ENCODE measurements around the gene VLDLR.
A peak's percentile ranks its signal among the peaks of the same experiment; 100 is the strongest.

The VLDLR gene

DNA sequence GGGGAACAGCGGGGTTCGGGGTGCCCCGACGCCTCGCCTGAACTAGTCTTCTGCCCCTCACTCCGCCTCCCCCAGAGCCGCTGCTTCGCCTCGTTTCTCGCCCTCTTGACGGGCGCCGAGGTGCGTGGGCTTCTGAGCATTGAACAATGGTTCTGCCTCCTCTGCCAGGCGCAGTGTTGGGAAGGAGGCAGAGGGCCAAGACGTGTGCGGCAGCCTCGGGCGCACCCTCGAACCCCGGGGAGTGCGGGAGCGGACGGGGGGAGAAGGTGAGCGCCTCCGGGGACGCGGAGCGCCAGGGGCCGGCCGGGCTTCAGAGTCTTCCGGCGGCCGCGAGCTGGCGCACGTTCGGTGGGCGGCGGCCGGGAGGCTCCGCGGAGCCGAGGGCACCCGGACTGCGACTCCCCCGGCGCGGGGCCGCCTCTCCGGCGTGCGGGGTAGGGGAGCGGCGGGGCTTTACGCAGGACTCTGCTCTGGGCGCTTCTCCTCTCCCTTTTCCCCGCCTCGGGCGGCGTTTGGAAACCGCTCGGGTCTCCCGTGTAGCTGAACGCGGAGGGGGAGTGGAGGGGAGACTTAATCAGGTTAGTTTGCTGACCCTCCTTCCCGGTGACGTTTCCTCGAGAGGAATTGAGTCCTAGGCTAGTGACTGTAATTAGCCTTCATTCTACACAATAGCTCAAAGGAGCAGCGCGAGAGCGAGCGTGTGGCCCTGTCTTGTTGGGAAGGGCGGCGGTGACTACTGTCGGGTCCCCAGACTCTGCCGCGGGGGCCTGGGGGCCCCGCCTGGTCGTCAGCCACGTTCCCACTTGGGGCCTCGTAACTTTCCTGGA lies 1.1 kb downstream of the VLDLR start:
- Histone ChIP-seq H3K9me3 (ENCODE audit: control insufficient read depth, insufficient read depth, low read depth, low read length) (no peaks in the 10 kb centered on the region), H3K36me3 (ENCODE audit: control insufficient read depth, insufficient read depth, low read length) (no peaks in the 10 kb centered on the region), H3K27ac (ENCODE audit: low read depth, low read length) (no peak overlapping the region), H3K27me3 (ENCODE audit: control insufficient read depth, insufficient read depth, low read length) (peaks cover 56% of the 10 kb centered on the region), H3K4me3 (ENCODE audit: low read depth, low read length) (peak overlapping the region; percentile 74), H3K4me1 (ENCODE audit: control insufficient read depth, insufficient read depth, low read length) (peaks cover 28% of the 10 kb centered on the region), H3K9ac (ENCODE audit: low read length) (peak overlapping the region; percentile 72)

DNA sequence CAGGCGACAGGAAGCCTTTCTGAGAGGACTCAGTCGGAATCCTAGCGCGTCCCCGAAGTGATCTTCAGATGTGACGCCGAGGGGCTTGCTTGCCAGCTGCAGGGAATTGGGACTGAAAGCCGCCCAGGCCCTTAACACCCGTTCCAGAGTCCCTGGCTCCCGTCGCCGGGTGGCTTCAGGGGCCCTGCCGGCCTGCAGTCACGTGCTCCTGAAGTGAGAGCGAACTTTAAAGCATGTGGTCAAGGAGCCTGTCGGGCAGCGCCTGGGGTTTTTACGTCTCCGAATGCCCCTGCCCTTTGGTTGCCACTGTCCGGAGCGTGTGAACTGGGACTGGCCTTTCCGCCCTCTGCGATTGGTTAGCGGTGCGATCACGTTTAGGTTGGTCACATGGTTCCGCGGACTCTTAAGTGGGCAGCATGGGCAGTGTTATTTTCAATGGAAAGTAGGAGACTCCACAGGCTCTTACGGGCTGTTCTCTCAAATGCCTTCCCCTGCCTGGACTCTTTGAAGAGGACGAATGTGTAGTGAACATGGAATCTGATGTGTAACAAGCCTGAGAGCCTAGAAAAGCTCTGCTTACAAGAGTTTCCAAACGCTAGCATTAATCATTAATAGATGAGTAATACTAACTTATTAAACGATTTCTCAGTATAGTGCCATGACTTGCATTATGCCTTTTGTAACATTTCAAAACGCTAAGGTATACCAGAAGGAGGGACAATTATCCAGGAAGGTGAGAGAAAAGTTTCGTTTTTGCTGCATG lies 1.9 kb downstream of the VLDLR start:
- no peaks in the 10 kb centered on the region for H3K9me3 ChIP-seq (ENCODE audit: control insufficient read depth, insufficient read depth, low read depth, low read length)
- H3K4me1 ChIP-seq (ENCODE audit: control insufficient read depth, insufficient read depth, low read length): peaks cover 28% of the 10 kb centered on the region
- no peak overlapping the region for H3K27ac ChIP-seq (ENCODE audit: low read depth, low read length)

DNA sequence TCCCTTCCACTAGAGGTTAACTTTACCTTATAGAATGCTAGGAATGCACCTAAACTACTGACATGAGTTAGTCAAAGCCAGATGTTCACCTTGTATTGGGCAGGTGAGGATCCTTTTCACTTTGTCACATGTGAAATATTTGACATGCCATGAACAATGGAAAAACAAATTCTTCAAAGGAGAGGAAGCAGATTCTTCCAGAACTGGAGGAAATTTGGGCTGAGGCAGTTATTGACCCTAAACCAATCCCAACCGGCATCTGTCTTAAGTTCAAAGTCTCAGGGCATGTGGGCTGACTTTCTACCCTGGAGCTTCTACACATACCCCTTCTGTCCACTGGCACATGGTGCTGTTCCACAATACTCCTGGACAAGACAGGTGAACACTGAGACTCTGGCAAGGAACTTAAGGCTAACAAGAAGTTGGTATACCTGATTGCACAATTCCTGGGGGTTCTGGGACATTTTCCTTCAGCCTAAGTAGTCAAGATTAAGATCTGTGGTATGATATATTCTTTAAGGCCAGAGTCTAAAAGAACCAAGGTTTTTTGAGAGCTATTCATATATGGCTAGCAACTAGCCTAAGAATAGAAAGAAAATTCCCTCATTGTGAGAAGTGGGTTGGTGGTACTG lies 2.6 kb downstream of the VLDLR start:
- Histone ChIP-seq H3K9ac (ENCODE audit: low read length) (no peak overlapping the region), H3K4me3 (ENCODE audit: low read depth, low read length) (peak overlapping the region; percentile 74; the same call in 1 of the 2 replicates), H3K27ac (ENCODE audit: low read depth, low read length) (no peak overlapping the region), H3K9me3 (ENCODE audit: control insufficient read depth, insufficient read depth, low read depth, low read length) (no peaks in the 10 kb centered on the region), H3K36me3 (ENCODE audit: control insufficient read depth, insufficient read depth, low read length) (no peaks in the 10 kb centered on the region), H3K27me3 (ENCODE audit: control insufficient read depth, insufficient read depth, low read length) (peaks cover 50% of the 10 kb centered on the region), H3K4me1 (ENCODE audit: control insufficient read depth, insufficient read depth, low read length) (peaks cover 33% of the 10 kb centered on the region)

More for the DNA sequence above, 1.9 kb downstream of the VLDLR start:
- H3K9ac ChIP-seq (ENCODE audit: low read length): peak overlapping the region; percentile 72
- peaks cover 56% of the 10 kb centered on the region for H3K27me3 ChIP-seq (ENCODE audit: control insufficient read depth, insufficient read depth, low read length)
- no peaks in the 10 kb centered on the region for H3K36me3 ChIP-seq (ENCODE audit: control insufficient read depth, insufficient read depth, low read length)
- H3K4me3 ChIP-seq (ENCODE audit: low read depth, low read length): peak overlapping the region; percentile 74

DNA sequence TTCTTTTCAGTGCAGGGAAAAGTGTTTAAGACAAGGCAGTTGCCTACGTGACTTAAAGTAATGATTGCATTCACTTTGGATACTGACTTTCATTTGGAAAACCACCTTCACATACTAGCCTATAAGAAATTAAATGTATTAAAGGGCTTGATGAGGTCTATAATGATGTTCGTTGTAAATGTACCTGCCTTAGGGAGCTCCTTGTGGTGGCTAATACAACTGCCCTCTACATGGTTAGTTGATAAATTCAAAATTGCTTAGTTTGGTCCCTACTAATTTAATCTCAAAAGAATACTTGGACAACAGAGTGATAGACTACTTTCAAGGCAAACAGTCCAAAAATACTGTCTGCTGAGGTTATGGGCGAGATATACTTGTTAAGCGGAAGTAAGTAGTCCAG lies 3.8 kb downstream of the VLDLR start:
- Histone ChIP-seq H3K27ac (ENCODE audit: low read depth, low read length) (no peak overlapping the region), H3K36me3 (ENCODE audit: control insufficient read depth, insufficient read depth, low read length) (no peaks in the 10 kb centered on the region), H3K27me3 (ENCODE audit: control insufficient read depth, insufficient read depth, low read length) (peaks cover 37% of the 10 kb centered on the region), H3K9ac (ENCODE audit: low read length) (no peak overlapping the region), H3K4me3 (ENCODE audit: low read depth, low read length) (no peak overlapping the region), H3K4me1 (ENCODE audit: control insufficient read depth, insufficient read depth, low read length) (peaks cover 32% of the 10 kb centered on the region), H3K9me3 (ENCODE audit: control insufficient read depth, insufficient read depth, low read depth, low read length) (no peaks in the 10 kb centered on the region)

GRCh38 chr9:2628919-2629318 lies 7.3 kb downstream of the VLDLR start:
- H3K9ac ChIP-seq (ENCODE audit: low read length): no peak overlapping the region
- H3K36me3 ChIP-seq (ENCODE audit: control insufficient read depth, insufficient read depth, low read length): no peaks in the 10 kb centered on the region
- peaks cover 31% of the 10 kb centered on the region for H3K4me1 ChIP-seq (ENCODE audit: control insufficient read depth, insufficient read depth, low read length)
- H3K9me3 ChIP-seq (ENCODE audit: control insufficient read depth, insufficient read depth, low read depth, low read length): no peaks in the 10 kb centered on the region
- H3K27me3 ChIP-seq (ENCODE audit: control insufficient read depth, insufficient read depth, low read length): peaks cover 11% of the 10 kb centered on the region
- no peak overlapping the region for H3K27ac ChIP-seq (ENCODE audit: low read depth, low read length)
- H3K4me3 ChIP-seq (ENCODE audit: low read depth, low read length): no peak overlapping the region

DNA sequence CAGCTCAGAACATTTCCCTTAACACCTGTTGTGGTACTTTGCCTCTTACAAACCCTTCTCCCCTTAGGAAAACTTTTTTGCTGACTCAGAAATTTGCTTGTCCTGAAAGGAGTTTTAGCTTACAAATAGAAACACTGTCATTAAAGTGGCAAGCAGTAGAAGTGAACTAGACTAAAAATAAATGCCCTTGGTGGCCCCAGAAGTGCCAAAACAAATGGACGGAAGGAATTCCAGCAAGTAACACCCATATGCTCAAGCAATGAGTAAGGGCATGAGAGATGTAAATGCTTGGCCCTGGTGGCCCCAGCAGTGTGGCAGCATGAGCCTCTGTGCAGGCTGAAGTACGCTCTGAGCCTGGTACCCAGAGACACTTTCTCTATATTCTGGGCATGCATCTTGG lies 8.6 kb downstream of the VLDLR start:
- no peak overlapping the region for H3K4me3 ChIP-seq (ENCODE audit: low read depth, low read length)
- H3K27me3 ChIP-seq (ENCODE audit: control insufficient read depth, insufficient read depth, low read length): no peaks in the 10 kb centered on the region; the same call in 1 of the 2 replicates
- H3K9ac ChIP-seq (ENCODE audit: low read length): no peak overlapping the region
- H3K36me3 ChIP-seq (ENCODE audit: control insufficient read depth, insufficient read depth, low read length): no peaks in the 10 kb centered on the region
- peaks cover 28% of the 10 kb centered on the region for H3K4me1 ChIP-seq (ENCODE audit: control insufficient read depth, insufficient read depth, low read length)
- no peak overlapping the region for H3K27ac ChIP-seq (ENCODE audit: low read depth, low read length)
- no peaks in the 10 kb centered on the region for H3K9me3 ChIP-seq (ENCODE audit: control insufficient read depth, insufficient read depth, low read depth, low read length)

DNA sequence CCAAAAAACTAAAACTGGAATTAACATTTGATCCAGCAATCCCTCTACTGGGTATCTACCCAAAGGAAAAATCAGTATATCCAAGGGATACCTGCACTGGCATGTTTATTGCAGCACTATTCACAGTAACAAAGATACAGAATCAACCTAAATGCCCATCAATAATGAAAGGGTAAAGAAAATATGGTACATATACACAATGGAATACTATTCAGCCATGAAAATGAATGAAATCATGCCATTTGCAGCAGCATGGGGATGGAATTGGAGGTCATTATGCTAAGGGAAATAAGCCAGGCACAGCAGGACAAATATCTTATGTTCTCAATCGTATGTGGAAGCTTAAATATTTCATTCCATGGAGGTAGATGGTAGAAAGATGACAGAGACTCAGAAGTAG lies 9.7 kb downstream of the VLDLR start:
- H3K4me3 ChIP-seq (ENCODE audit: low read depth, low read length): no peak overlapping the region
- peaks cover 28% of the 10 kb centered on the region for H3K4me1 ChIP-seq (ENCODE audit: control insufficient read depth, insufficient read depth, low read length)
- no peaks in the 10 kb centered on the region for H3K9me3 ChIP-seq (ENCODE audit: control insufficient read depth, insufficient read depth, low read depth, low read length)
- H3K9ac ChIP-seq (ENCODE audit: low read length): no peak overlapping the region
- no peaks in the 10 kb centered on the region for H3K27me3 ChIP-seq (ENCODE audit: control insufficient read depth, insufficient read depth, low read length)
- H3K27ac ChIP-seq (ENCODE audit: low read depth, low read length): no peak overlapping the region
- peaks cover 7% of the 10 kb centered on the region; the same call in 1 of the 2 replicates for H3K36me3 ChIP-seq (ENCODE audit: control insufficient read depth, insufficient read depth, low read length)

GRCh38 chr9:2634153-2634552 lies 12.6 kb downstream of the VLDLR start:
- Histone ChIP-seq H3K9me3 (ENCODE audit: control insufficient read depth, insufficient read depth, low read depth, low read length) (no peaks in the 10 kb centered on the region), H3K27ac (ENCODE audit: low read depth, low read length) (no peak overlapping the region), H3K4me1 (ENCODE audit: control insufficient read depth, insufficient read depth, low read length) (peaks cover 13% of the 10 kb centered on the region), H3K36me3 (ENCODE audit: control insufficient read depth, insufficient read depth, low read length) (peaks cover 27% of the 10 kb centered on the region), H3K27me3 (ENCODE audit: control insufficient read depth, insufficient read depth, low read length) (no peaks in the 10 kb centered on the region), H3K9ac (ENCODE audit: low read length) (no peak overlapping the region), H3K4me3 (ENCODE audit: low read depth, low read length) (no peak overlapping the region)

DNA sequence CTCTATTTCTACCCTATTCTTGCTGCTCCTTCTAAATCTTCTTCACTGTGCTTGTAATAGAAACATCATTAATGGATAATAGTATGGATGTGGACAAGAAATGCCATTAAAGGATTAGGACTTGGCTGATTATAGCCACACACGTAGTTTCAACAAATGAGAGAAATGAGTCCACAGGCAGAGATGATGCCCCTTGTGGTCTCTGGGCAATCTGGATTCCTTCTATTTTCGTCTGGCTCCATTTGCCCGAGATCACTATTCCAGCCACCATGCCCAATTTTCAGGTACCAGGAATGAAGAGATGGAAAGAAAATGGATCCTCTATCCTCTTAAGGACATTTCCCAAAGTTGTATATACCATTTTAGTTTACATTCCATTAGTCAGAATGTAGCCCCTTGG lies 13.2 kb downstream of the VLDLR start:
- Histone ChIP-seq H3K4me1 (ENCODE audit: control insufficient read depth, insufficient read depth, low read length) (peaks cover 9% of the 10 kb centered on the region), H3K9me3 (ENCODE audit: control insufficient read depth, insufficient read depth, low read depth, low read length) (no peaks in the 10 kb centered on the region), H3K27ac (ENCODE audit: low read depth, low read length) (no peak overlapping the region), H3K27me3 (ENCODE audit: control insufficient read depth, insufficient read depth, low read length) (no peaks in the 10 kb centered on the region), H3K4me3 (ENCODE audit: low read depth, low read length) (no peak overlapping the region), H3K36me3 (ENCODE audit: control insufficient read depth, insufficient read depth, low read length) (peaks cover 33% of the 10 kb centered on the region), H3K9ac (ENCODE audit: low read length) (no peak overlapping the region)

- Histone ChIP-seq H3K27ac (ENCODE audit: low read depth, low read length) (no peak overlapping the region), H3K36me3 (ENCODE audit: control insufficient read depth, insufficient read depth, low read length) (peaks cover 44% of the 10 kb centered on the region), H3K4me3 (ENCODE audit: low read depth, low read length) (no peak overlapping the region), H3K9ac (ENCODE audit: low read length) (no peak overlapping the region), H3K9me3 (ENCODE audit: control insufficient read depth, insufficient read depth, low read depth, low read length) (no peaks in the 10 kb centered on the region), H3K4me1 (ENCODE audit: control insufficient read depth, insufficient read depth, low read length) (peaks cover 9% of the 10 kb centered on the region), H3K27me3 (ENCODE audit: control insufficient read depth, insufficient read depth, low read length) (no peaks in the 10 kb centered on the region)
Measured at GRCh38 chr9:2635922-2636321, 14.3 kb downstream of the VLDLR start.

- no peak overlapping the region for H3K27ac ChIP-seq (ENCODE audit: low read depth, low read length)
- no peak overlapping the region for H3K4me3 ChIP-seq (ENCODE audit: low read depth, low read length)
- peaks cover 58% of the 10 kb centered on the region for H3K36me3 ChIP-seq (ENCODE audit: control insufficient read depth, insufficient read depth, low read length)
- H3K9ac ChIP-seq (ENCODE audit: low read length): no peak overlapping the region
- no peaks in the 10 kb centered on the region for H3K27me3 ChIP-seq (ENCODE audit: control insufficient read depth, insufficient read depth, low read length)
- H3K4me1 ChIP-seq (ENCODE audit: control insufficient read depth, insufficient read depth, low read length): peaks cover 5% of the 10 kb centered on the region
- no peaks in the 10 kb centered on the region for H3K9me3 ChIP-seq (ENCODE audit: control insufficient read depth, insufficient read depth, low read depth, low read length)
Measured at GRCh38 chr9:2637390-2637789, 15.8 kb downstream of the VLDLR start.

Data from HUES6 (cell line).